ENCODE results near the gene CARMIL1. TPM values are rescaled to one million over a fixed set of nuclear protein-coding genes. Genes with fewer than 3 reads are reported as not detected.

Gene CARMIL1
- total RNA-seq, 2 donors from 2014 or later = 11.9 to 13.7 TPM

DNA sequence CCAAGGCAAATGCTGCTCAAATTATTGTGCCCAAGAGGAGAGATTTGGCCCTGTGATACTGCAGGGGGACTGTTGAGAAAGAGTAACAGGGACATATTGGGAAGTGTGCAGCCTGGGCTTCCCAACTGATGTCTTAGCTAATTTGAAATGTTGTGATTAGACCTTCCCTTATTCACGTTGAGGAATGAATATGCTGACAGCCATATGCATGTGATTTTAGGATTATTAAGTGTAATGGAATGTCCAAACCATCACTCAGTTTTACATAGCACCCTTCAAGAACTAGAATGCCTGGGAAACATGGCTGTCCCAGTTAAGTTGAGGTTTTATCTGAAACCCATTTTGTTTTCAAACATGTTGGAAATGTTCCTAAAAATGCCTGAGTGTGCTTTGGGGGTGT, 81.4 kb downstream of the CARMIL1 start:
- peak overlapping the region in 1 of 4 donors; percentile 55 for H3K27ac ChIP-seq

GRCh38 chr6:25363427-25363826, 84.3 kb downstream of the CARMIL1 start:
- TF ChIP-seq POLR2A (IDR thresholded peaks at IDR 0.05) = no peak
- no peak for TF ChIP-seq CTCF (IDR thresholded peaks at IDR 0.05)
- Histone ChIP-seq H3K27me3 (no peaks in the 10 kb centered on the region), H3K4me3 (no peak overlapping the region), H3K36me3 (replicated peaks in 1 of 2; ENCODE audit: insufficient read depth in 1 of 2, low read depth in 2 of 2) (no peaks in the 10 kb centered on the region), H3K9me3 (no peaks in the 10 kb centered on the region), H3K27ac (no peak overlapping the region), H3K4me1 (peaks cover 44% of the 10 kb centered on the region)
- 67 to 80% methylated on average over 2 of the region's 2 CpGs for WGBS, 2 donors
- no peak for DNase-seq
- intact Hi-C loops (cut with DNase I) = no loop called here
- no peak for ATAC-seq

More for the DNA sequence above, 81.4 kb downstream of the CARMIL1 start:
- ATAC-seq = no peak
- Histone ChIP-seq H3K27me3 (no peaks in the 10 kb centered on the region), H3K4me1 (peaks cover 17% of the 10 kb centered on the region), H3K9me3 (no peaks in the 10 kb centered on the region), H3K36me3 (replicated peaks in 1 of 2; ENCODE audit: insufficient read depth in 1 of 2, low read depth in 2 of 2) (no peaks in the 10 kb centered on the region), H3K4me3 (no peak overlapping the region)
- WGBS, 2 donors = 52 to 53% methylated on average over 1 of the region's 1 CpG
- intact Hi-C loops (cut with DNase I) = no loop called here
- TF ChIP-seq POLR2A (IDR thresholded peaks at IDR 0.05) = no peak
- TF ChIP-seq CTCF (IDR thresholded peaks at IDR 0.05) = no peak
- no peak for DNase-seq

DNA sequence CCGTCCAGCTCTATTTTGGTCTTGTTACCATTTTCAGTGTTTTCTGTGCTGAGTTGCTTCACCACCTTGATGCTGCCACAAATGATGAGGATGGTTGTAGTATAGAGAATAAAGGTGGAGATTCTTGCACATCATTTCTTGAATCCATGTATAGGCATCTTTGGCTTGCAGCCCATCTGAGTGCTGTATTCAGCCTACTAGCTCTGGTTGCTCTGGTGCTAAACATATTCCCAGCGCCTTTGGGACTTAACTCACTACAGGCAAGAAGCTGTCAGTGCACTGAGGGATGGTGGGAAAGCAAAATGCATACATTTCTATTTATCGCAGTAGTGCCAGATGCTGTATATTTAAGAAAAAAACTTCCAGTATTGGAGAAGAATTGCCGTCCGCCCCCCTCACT, 86.0 kb downstream of the CARMIL1 start:
- H3K4me1 ChIP-seq = peaks cover 49% of the 10 kb centered on the region
- H3K27ac ChIP-seq = no peak overlapping the region
- intact Hi-C loops (cut with DNase I) = no loop called here
- ATAC-seq = no peak
- no peaks in the 10 kb centered on the region for H3K36me3 ChIP-seq (replicated peaks in 1 of 2; ENCODE audit: insufficient read depth in 1 of 2, low read depth in 2 of 2)
- 92 to 96% methylated on average over 5 of the region's 5 CpGs for WGBS, 2 donors
- no peak overlapping the region for H3K4me3 ChIP-seq
- no peak for DNase-seq
- TF ChIP-seq CTCF (IDR thresholded peaks at IDR 0.05) (no peak), POLR2A (IDR thresholded peaks at IDR 0.05) (no peak)
- H3K27me3 ChIP-seq = no peaks in the 10 kb centered on the region
- H3K9me3 ChIP-seq = no peaks in the 10 kb centered on the region

DNA sequence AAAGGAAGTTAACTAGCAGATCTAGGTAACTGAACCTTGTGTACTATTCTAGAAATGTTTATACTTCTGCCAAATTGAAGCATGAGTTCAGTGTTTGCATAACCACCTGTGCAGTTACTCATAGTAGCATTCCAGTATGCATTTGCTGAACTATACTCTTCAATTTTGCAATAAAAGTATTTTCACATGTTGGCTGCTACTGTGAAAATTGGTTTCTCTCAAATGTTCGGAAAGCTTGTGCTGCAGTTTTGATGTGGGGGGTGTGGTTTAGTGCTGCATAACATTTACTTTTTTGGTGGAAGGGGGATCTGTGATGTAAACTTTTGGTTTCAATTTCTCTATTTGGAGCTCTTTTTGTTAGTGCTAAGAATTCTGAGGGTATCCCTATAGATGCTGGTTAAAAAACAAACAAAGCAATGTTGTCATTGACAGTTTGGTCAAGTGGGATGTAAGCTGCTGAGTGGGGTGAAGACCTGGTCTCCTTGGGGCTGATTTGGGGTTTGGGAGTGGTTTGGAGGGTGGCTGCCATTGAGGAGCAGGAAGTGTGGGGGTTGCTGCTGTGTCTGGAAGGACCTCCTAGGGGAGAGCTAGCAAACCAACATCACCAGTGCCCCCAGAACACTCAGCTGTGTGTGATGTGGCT, 87.8 kb downstream of the CARMIL1 start:
- H3K27me3 ChIP-seq = no peaks in the 10 kb centered on the region
- H3K4me1 ChIP-seq = peaks cover 47% of the 10 kb centered on the region
- ATAC-seq (peak; percentile 63), DNase-seq (peak in 1 of 4 donors; percentile 8)
- no peaks in the 10 kb centered on the region for H3K36me3 ChIP-seq (replicated peaks in 1 of 2; ENCODE audit: insufficient read depth in 1 of 2, low read depth in 2 of 2)
- no peak overlapping the region for H3K4me3 ChIP-seq
- intact Hi-C loops (cut with DNase I) = no loop called here
- TF ChIP-seq CTCF (IDR thresholded peaks at IDR 0.05) (no peak), POLR2A (IDR thresholded peaks at IDR 0.05) (no peak)
- peak overlapping the region in 3 of 4 donors; percentile 19 to 50 (median 39) for H3K27ac ChIP-seq
- 41 to 46% methylated on average over 1 of the region's 1 CpG for WGBS, 2 donors
- no peaks in the 10 kb centered on the region for H3K9me3 ChIP-seq

GRCh38 chr6:25369036-25369432, 89.9 kb downstream of the CARMIL1 start:
- Histone ChIP-seq H3K4me1 (peaks cover 47% of the 10 kb centered on the region), H3K27ac (peak overlapping the region; percentile 63 to 87 (median 78)), H3K9me3 (no peaks in the 10 kb centered on the region), H3K27me3 (no peaks in the 10 kb centered on the region), H3K36me3 (replicated peaks in 1 of 2; ENCODE audit: insufficient read depth in 1 of 2, low read depth in 2 of 2) (no peaks in the 10 kb centered on the region), H3K4me3 (no peak overlapping the region)
- DNase-seq (peak; percentile 18 to 51 (median 26)), ATAC-seq (peak; percentile 34)
- intact Hi-C loops (cut with DNase I) = no loop called here
- TF ChIP-seq POLR2A (IDR thresholded peaks at IDR 0.05) (no peak), CTCF (IDR thresholded peaks at IDR 0.05) (no peak)
- WGBS, 2 donors = 47 to 56% methylated on average over 6 of the region's 6 CpGs
